Right atrium auricular region (tissue), 2 donors: ENCODE measurements around the gene WNT9B. TPM values are rescaled to one million over a fixed set of nuclear protein-coding genes. Genes with fewer than 3 reads are reported as not detected.

ENCODE experiments used
- DNase-seq: peaks from one replicate; pipeline ENCODE4 v3.0.0-alpha.2; 2019; ENCODE audit warnings: low spot score
- H3K27ac ChIP-seq, 2 donors: fragments of 200-600 bp; sonication (generic); 1 replicate in 1 of 2; 2 replicates in 1 of 2; pipeline ENCODE4 v1.5.1; 2016 to 2019
- H3K27me3 ChIP-seq, 2 donors: fragments of 200-600 bp; sonication (generic); one replicate each; pipeline versions ENCODE4 v1.5.1 to v1.6.0; 2017 to 2019
- H3K36me3 ChIP-seq: fragments of 200-600 bp; sonication (generic); one replicate; pipeline ENCODE4 v1.5.1; 2016
- H3K4me1 ChIP-seq, 2 donors: fragments of 200-600 bp; sonication (generic); one replicate each; pipeline versions ENCODE4 v1.5.1 to v1.6.0; 2017 to 2019
- H3K4me3 ChIP-seq, 2 donors: fragments of 200-600 bp; sonication (generic); 1 replicate in 1 of 2; 2 replicates in 1 of 2; pipeline ENCODE4 v1.5.1; 2017 to 2019; ENCODE audit warnings: mild to moderate bottlenecking in 1 of 2, moderate library complexity in 1 of 2
- H3K9me3 ChIP-seq, 2 donors: fragments of 200-600 bp; sonication (generic); one replicate each; pipeline ENCODE4 v1.5.1; 2019
- total RNA-seq, 2 donors: library from RNA; depleted of rRNA; stranded (reverse); fragments of >200 nt; gene quantifications; one replicate each; pipeline ENCODE4 v1.1.0, GENCODE V29; 2016
- TF ChIP-seq, protein P1 (sequence below), 2 donors: fragments of 200-600 bp; sonication (generic); IDR thresholded peaks; one replicate each; pipeline ENCODE4 v1.5.1; 2019; ENCODE audit warnings: antibody characterized with exemption in 2 of 2

WNT9B gene
- total RNA-seq, 2 donors from 2014 or later, result 2.4 to 22.1 TPM

DNA sequence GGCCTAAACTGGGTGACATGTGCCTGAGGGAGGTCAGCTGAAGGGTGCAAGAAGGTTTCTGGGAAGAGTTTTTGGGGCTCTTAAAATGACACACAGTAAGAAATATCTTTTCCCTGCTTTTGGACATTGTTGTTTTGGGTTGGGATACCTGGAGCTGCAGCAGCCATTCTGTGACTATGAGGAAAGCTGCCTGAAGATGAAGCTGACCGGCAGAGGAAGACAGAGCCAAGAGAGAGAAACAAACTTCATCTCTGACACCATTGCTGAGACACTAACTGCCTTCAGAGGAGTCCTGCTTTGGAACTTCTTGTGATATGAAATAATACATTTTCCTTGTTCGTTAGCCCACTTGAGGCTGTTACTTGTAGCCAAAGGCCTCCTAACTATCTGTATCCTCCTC, 24.1 kb upstream of the WNT9B start:
- Histone ChIP-seq H3K4me3 (no peak overlapping the region), H3K36me3 (no peaks in the 10 kb centered on the region), H3K9me3 (no peaks in the 10 kb centered on the region), H3K27me3 (peaks cover 0 to 5% of the 10 kb centered on the region in 2 donors), H3K4me1 (no peaks in the 10 kb centered on the region), H3K27ac (no peak overlapping the region)
- TF ChIP-seq, protein P1, sequence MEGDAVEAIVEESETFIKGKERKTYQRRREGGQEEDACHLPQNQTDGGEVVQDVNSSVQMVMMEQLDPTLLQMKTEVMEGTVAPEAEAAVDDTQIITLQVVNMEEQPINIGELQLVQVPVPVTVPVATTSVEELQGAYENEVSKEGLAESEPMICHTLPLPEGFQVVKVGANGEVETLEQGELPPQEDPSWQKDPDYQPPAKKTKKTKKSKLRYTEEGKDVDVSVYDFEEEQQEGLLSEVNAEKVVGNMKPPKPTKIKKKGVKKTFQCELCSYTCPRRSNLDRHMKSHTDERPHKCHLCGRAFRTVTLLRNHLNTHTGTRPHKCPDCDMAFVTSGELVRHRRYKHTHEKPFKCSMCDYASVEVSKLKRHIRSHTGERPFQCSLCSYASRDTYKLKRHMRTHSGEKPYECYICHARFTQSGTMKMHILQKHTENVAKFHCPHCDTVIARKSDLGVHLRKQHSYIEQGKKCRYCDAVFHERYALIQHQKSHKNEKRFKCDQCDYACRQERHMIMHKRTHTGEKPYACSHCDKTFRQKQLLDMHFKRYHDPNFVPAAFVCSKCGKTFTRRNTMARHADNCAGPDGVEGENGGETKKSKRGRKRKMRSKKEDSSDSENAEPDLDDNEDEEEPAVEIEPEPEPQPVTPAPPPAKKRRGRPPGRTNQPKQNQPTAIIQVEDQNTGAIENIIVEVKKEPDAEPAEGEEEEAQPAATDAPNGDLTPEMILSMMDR (IDR thresholded peaks at IDR 0.05), result no peak
- DNase-seq, result no peak

DNA sequence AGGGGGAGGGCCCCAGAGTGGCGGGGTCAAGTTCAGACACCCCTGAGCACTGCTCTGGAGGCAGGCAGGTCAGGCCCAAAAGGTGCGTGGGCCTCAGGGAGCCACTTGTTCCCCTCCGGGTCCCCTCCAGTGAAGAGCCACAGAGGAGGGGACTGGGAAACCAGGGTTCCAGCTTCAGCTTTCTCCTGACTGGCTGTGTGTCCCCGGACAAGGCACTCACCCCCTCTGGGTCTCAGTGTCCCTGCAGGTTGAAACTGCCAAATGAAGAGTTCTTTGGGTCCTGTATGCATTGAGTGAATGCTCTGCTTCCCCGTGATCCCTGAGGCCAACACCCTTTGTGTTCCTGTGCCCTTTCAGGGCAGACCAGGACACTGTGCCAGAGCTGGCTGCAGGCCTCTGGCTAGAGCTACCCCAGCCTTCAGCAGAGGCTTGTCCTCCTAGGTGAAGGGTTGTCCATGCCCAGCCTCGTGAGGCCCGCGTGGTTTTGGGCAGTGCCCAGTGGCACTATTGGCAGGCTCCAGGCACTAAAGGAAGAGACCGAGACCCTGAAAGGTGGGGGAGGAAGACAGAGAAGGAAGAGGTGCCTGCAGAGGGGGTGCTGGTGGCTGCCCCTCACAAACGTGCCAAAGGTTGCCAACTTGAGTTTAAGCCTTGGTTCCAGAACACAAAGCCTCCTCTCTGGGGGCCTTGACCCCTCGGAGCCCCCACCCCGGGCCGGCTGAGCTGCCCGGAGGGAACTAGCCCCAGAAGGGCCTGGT, 19.6 kb upstream of the WNT9B start:
- no peaks in the 10 kb centered on the region for H3K4me1 ChIP-seq
- H3K4me3 ChIP-seq, result no peak overlapping the region
- no peaks in the 10 kb centered on the region for H3K36me3 ChIP-seq
- H3K27me3 ChIP-seq, result no peaks in the 10 kb centered on the region
- DNase-seq, result no peak
- H3K27ac ChIP-seq, result no peak overlapping the region
- no peaks in the 10 kb centered on the region for H3K9me3 ChIP-seq
- TF ChIP-seq, protein P1 (IDR thresholded peaks at IDR 0.05), result no peak

- TF ChIP-seq, protein P1 (IDR thresholded peaks at IDR 0.05), result no peak
- H3K27ac ChIP-seq, result no peak overlapping the region
- no peaks in the 10 kb centered on the region for H3K36me3 ChIP-seq
- H3K4me3 ChIP-seq, result no peak overlapping the region
- no peak for DNase-seq
- no peaks in the 10 kb centered on the region for H3K27me3 ChIP-seq
- no peaks in the 10 kb centered on the region for H3K9me3 ChIP-seq
- H3K4me1 ChIP-seq, result no peaks in the 10 kb centered on the region
Observed at GRCh38 chr17:46832331-46832821, 19.0 kb upstream of the WNT9B start.

DNA sequence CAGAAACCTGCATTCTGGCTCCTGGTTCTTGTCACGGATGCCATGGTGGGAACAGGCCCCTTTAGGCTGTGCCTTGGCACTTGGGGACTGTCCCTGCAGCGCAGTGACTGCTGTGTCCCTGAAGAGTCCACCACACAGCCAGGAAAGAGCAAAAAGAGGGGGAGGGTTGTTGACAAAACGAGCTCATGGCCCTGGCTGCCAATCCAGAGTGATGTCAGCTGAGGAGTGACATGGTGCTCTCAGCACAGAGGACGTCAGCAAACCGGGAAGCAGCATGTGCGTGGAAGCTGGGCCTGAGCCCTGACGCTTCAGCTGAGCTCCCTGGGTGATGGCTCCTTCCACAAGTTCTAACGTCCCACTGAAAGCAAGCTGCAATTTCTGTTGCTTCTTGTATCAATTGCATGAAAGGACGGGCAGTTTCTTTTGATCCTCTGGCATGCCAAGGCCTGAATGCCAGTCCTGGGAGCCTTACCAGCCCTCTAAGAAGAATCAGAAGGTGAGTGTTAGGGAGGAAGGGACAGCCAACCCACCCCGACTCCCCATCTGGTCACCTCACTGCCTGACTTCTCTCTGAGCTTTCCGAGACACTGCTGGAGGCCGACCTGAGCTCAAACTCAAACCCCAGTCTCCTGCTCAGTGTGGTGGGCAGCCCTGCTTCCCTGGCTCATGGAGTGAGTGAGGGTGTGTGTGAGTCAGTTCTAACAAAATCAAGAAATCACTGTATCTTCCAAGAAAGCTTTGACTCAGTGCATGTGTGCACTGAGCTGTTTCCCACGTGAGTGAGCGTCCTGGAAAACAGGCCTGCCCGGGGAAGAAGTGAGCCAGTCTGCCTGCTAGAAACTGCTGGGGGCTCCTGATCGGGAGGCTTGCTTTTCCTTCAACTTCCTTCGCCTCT, 18.2 kb upstream of the WNT9B start:
- DNase-seq, result no peak
- H3K27me3 ChIP-seq, result no peaks in the 10 kb centered on the region
- TF ChIP-seq, protein P1 (IDR thresholded peaks at IDR 0.05), result no peak
- no peaks in the 10 kb centered on the region for H3K4me1 ChIP-seq
- no peaks in the 10 kb centered on the region for H3K9me3 ChIP-seq
- no peaks in the 10 kb centered on the region for H3K36me3 ChIP-seq
- no peak overlapping the region for H3K27ac ChIP-seq
- H3K4me3 ChIP-seq, result no peak overlapping the region

GRCh38 chr17:46833840-46834208, 17.6 kb upstream of the WNT9B start:
- H3K4me1 ChIP-seq, result no peaks in the 10 kb centered on the region
- H3K27me3 ChIP-seq, result no peaks in the 10 kb centered on the region
- TF ChIP-seq, protein P1 (IDR thresholded peaks at IDR 0.05), result no peak
- no peak overlapping the region for H3K4me3 ChIP-seq
- DNase-seq, result no peak
- H3K27ac ChIP-seq, result no peak overlapping the region
- H3K9me3 ChIP-seq, result no peaks in the 10 kb centered on the region
- no peaks in the 10 kb centered on the region for H3K36me3 ChIP-seq
